Stimulated activated CD4-positive, alpha-beta T cell treated with anti-CD3 and anti-CD28 coated beads, TNF-alpha, amount 100 ng/mL, for 4 hours (primary cell): ENCODE results near the gene FAAP20.

Experiments used
- DNase-seq, 3 experiments: peaks; one replicate each; pipeline ENCODE4 v3.0.0-alpha.2; 2020; ENCODE audit warnings: low read depth in 3 of 3

Gene FAAP20

DNA sequence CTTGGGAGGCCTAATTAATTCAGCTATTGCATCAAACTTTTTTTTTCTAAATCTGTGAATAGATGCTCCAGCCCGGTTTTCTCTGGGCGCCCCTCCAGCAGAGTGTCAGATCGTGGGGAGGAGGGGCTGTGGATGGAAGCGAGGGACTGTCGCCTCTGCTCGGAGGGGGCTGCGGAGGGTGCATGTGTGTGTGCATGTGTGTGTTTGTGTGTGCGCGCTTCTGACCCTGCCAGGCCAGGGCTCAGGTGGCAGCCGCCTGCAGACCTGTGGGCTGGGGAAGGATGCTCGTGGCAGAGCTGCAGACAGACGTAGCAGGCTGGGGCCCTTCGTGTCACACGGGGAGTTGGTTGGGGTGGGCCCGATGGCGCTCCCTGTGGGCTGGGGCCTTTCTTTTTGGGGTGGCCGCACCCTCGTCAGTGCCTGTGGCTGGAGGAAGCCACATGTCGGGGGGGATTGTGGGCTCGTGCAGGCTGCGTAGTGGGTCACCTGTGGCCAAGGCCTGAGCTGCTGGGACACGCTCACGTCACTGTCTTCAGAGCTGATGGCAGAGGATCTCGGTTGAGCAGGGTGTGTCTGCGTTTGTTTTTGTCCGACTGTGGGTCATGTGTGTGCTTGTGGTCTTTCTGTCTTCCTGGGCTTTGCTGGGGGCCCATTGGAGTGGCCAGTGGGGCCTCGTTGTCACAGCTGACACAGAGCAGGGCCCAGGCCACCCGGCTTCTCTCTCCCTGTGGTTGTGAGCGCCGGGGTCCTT, 36.4 kb upstream of the FAAP20 start:
- no peak for DNase-seq

GRCh38 chr1:2229911-2230731, 35.5 kb upstream of the FAAP20 start:
- no peak for DNase-seq

DNA sequence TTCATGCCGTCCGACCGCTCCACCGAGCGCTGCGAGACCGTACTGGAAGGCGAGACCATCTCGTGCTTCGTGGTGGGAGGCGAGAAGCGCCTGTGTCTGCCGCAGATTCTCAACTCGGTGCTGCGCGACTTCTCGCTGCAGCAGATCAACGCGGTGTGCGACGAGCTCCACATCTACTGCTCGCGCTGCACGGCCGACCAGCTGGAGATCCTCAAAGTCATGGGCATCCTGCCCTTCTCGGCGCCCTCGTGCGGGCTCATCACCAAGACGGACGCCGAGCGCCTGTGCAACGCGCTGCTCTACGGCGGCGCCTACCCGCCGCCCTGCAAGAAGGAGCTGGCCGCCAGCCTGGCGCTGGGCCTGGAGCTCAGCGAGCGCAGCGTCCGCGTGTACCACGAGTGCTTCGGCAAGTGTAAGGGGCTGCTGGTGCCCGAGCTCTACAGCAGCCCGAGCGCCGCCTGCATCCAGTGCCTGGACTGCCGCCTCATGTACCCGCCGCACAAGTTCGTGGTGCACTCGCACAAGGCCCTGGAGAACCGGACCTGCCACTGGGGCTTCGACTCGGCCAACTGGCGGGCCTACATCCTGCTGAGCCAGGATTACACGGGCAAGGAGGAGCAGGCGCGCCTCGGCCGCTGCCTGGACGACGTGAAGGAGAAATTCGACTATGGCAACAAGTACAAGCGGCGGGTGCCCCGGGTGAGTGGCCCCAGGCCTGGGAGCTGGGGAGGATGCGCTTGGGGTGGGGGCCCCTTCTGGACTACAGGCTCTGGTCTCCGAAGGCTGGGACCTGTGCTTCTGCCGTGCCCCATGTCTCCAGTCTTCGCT, 34.7 kb upstream of the FAAP20 start:
- no peak for DNase-seq

- DNase-seq = no peak
Measured at GRCh38 chr1:2228694-2229036, 34.1 kb upstream of the FAAP20 start.

DNA sequence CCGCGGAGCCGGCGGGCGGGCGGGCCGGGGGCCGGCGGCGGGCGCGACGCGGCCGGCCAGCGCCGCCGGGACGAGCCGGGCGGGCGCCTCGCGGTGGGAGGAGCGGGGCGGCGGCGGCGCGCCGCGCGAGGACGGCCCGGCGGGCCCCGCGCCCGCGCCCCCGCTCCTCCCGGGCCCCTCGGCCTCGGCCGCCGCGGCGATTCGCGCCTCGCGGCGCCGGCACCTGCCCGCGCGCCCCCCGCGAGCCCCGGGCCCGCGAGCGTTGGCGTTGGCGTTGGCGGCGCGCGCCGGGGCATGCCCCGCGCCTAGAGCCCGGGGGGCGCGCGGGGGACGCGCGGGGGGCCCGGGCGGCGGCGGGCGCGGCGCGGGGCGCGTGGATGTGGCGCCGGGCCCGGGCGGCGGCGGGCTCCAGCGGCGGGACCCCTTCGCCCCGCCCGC, 33.6 kb upstream of the FAAP20 start, which contains the start of gene SKI:
SKI (plus strand) TSS at position 163 of the 438 bp plus-strand sequence. CDS start 448 bp downstream, outside the sequence.
- no peak for DNase-seq

DNA sequence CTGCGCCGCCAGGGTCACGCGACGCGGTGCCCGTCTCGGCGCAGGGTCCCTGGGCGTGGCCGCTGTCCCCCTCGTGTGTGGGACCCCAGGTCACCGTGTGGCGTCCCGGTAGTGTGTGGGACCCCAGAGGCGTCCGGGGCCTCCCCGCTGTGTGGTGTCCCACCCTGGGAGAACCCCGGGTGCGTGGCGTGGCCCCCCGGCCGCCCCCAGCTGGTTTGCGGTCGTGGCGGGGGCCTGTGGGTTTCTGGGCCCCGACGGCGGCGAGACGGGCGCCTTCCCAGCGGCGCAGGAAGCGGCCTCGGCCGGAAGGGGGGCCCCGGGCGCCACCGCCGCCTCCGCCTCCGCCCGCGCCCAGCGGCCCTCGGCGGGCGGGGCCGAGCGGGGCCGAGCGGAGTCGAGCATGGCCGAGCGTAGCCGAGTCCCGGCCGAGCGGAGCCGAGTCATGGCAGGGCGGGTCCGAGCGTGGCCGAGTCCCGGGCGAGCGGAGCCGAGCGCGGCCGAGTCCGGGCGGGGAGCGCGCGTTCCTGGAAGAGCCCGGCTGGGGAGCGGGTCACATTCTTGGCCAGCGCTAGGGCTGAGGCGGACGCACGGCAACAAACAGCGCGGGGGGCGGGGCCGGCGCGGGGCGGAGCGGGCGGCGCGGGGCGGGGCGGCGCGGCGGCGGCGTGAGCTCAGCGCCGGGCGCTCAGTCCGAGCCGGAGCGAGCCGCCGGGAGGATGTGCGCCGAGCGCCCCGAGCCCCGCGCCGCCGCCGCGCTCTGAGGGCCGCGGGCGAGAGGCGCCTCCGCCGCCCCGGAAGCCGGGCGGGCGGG, 33.0 kb upstream of the FAAP20 start:
- peak; percentile 84 to 90 (median 84) for DNase-seq

- no peak for DNase-seq
Measured at GRCh38 chr1:2226525-2227345, 32.2 kb upstream of the FAAP20 start.

- DNase-seq = no peak
Measured at GRCh38 chr1:2224631-2225428, 30.3 kb upstream of the FAAP20 start.

GRCh38 chr1:2224170-2224584, 29.6 kb upstream of the FAAP20 start:
- DNase-seq = no peak

GRCh38 chr1:2221271-2221670, 26.7 kb upstream of the FAAP20 start:
- no peak for DNase-seq

- DNase-seq = no peak
Measured at GRCh38 chr1:2216767-2217058, 22.1 kb upstream of the FAAP20 start.

DNA sequence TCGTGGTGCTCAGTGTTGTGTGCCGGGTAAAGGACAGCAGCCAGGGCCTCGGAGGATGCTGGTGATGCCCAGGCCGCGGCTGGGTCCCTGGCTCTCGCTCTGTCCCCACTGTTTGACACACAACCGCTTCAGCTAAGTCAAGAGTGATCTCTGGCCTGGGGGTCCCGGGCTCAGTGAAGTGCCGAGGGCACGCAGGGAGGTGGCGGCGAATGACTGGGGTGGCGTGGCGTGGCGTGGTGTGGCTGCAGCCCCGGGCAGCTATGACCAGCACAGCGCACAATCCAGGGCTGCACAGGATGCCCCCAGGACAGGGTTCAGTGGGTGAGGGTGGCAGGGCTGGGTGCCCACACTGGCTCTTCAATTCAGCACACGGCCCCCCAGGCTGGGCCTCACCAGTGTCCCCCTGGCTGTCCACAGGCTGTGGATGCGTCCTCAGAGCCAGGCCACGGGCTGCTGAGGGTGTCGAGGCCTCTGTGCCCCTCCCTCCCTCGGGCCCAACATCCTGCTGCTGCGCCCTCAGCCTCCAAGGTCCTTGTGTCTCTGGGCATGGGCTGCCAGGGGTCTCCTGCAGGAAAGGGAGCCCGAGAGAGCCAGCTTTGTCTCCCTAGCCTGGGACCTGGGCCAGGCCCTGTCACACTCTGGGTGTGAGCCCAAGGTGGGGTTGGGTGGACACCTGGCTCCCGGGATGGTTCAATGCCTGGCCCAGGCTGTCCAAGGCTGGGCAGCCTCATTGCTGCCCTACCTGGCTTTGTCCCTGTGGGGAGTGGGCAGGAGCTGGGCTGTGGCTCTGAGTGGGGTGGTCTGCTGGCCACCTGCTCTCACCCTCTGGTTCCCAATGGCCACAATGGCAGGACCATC, 21.6 kb upstream of the FAAP20 start:
- DNase-seq = no peak

- no peak for DNase-seq
Measured at GRCh38 chr1:2215329-2215728, 20.8 kb upstream of the FAAP20 start.

DNA sequence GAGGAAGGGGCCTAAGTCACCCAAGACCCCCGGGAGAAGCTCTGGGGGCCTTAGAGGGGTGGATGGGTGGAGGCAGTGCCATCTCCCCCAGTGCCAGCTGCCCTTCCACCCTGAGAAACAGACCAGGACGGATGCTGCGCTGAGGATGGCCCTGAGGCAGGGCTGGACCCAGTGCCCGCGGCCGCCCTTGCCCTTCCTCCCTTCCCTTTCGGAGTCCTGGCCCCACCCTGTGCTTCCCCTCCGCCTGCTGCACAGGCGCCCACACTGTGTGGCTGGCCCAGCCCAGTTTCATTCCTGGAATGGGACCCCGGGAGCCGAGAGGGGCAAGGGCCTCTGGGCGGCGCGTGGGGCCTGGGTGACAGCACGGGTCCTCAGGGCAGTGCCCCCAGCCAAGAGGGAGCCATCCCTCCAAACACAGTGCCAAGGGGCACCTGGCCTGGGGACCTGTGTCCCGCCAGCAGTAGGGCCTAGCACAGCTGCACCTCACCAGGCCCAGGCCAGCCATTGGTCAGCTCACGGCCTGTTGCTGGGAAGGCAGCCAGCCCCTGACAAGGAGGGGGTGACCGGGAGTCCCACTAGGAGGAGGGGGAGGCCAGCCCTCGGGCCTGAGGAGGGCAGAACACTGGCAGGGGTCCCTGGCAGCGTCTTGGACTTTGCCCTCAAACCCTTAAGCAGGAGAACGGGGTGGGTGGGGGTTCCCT, 20.1 kb upstream of the FAAP20 start:
- DNase-seq = no peak

GRCh38 chr1:2213576-2214505, 19.3 kb upstream of the FAAP20 start:
- DNase-seq = no peak

DNA sequence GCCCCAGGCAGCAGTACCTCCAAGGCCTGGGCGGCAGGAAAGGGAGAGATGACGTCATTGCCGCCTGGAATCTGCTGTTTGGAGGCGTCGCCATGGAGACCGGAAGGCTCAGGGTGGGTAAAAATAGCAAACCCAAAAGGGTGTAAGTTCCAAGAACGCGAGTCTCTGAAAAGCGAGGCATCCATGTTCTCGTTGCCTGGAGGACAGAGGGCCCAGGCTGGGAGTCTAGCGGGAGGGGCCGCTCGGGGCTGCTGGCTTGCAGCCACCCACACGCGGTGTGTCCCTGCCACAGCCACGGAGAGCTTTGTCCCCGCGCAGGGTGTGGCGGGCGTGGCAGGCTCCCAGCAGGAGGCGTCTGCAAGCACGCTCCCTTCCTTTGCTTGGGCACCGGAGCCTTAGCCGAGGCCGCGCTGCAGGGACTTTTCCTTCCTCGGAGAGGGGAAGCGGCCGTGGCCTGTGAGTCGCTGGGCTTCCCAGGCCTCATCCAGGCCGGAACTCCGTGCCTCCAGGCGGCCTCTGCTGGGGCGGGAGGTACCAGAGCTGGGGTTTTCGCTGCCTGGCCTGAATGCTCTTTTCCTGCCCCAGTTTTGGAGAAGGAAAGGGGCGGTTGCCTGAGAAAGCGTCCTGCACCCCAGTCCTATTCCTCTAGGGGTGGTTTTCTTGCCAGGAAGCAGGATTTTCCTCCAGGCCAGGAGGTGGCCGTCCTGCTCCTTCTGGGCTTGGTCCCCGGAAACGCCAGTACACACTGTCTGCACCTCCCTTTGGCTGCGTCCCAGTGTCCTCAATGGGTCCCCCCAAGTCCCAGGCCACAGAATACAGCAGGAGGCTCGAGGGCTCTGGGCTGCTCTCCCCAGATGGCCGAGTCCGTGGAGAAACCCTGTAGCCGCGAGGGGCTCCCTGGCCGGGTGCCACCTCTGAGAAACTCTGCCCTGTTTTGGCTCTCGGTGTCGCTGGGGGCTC, 18.2 kb upstream of the FAAP20 start:
- no peak for DNase-seq
